GM19240 (cell line): ENCODE results near the gene ZNF396.
A peak's percentile ranks its signal among the peaks of the same experiment; 100 is the strongest.

Experiments
- DNase-seq: peaks from one replicate; pipeline ENCODE4 v3.0.0; 2011; ENCODE audit warnings: low spot score; ENCODE audit not compliant: insufficient read length

The ZNF396 gene

DNA sequence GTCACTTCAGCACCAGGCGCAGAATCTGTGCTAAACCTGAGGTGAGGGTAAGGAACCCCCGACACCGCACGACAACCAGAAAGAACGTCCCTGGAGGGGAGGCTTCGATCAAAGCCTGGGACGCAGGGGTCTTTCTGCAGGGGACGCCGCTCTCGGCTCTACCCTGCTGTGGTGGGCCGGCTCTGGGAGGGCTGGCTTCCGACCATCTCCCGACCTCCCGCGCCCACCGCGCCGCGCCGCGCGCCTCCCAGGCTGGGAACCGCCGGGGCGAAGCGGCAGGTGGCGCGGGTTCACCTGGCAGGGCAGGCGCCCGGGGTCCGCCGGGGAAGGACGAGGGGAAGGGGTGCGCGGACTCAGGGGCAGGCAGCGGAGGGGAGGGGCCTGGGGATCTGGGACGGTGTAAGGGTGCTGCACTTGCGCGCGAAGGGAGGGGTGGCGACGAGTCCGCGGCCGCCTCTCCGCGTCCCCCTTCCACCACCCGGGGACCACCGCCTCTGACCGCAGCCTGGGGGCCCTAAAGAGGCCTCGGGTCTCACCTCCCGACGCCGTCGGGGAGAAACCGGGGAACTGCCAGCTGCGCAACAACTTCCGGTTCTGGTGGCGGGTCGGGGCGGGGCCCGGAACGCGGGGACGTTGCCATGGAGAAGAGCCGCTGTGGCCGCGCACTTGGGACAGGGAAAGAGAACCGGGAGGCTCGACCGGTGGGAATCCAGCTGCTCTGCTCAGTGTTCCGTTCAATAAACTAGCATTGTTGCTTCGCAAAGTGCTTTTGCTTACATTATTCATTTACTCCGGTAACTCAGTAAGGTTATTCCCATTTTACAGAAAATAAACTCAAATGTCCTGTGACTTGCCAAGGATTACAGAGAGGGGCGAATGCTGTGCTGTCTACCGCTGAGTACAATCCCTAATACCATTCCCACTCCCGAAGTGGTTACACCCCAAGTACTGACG lies at the start of gene ZNF396:
ZNF396 (minus strand) TSS at position 596 of the 954 bp plus-strand sequence. CDS start 3,045 bp downstream, outside the sequence.
- DNase-seq: peak; percentile 22

DNA sequence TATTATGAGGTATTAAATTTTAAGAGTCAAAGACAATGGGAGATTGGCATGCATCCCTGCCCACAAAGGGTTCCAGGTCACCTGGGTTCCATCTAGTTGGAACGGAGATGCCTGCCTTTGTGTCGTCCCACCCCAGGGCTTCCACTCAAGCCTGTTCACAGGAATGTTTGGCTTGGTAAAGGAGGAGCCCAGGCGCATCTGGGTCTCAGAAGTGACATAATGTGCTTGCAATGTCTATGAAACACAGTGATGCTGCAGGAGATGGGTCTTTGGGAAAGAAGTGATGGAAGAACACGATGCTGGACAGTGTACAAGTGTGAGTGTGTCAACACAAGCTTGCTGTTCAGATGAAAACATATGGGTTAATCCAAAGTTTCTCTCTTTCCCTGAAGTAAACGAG lies 49.6 kb upstream of the ZNF396 start:
- DNase-seq: no peak

DNA sequence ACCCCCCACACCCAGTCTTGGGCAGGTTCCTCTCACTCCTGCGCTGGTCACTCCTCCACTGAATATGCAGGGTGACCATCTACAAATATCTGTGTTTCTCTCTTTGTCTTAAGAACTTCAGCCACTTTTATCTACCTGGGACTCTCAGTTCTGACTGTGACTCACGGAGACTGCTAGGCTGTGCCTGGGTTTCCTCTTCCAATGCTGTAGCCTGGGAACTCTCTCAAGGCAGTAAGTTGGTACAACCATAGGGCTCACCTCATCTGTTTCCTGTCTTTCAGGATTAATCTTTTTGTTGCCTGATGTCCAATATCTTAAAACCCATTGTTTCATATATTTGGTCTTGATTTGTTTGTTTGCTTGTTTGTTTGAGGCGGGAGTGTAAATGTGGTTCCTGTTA lies 47.2 kb upstream of the ZNF396 start:
- no peak for DNase-seq

DNA sequence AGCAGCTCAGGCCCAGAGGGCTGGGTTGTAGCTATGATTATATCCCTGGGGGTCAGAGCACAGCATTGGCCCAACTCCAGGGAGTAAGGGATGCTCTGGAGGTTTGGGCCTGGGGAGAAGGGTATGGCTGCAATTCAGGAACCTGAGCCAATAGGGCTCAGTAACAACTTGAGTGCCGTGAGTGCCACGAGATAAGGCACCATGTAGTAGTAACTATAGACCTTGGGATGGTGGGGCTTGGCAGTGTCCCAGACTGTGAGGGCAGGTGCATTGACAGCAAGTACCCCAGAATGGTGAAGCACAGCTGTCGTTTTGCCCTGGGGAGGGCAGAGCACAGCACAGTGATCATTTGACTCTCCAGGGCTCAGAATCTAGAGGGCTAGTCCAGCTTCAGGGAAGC lies 45.1 kb upstream of the ZNF396 start:
- no peak for DNase-seq

DNA sequence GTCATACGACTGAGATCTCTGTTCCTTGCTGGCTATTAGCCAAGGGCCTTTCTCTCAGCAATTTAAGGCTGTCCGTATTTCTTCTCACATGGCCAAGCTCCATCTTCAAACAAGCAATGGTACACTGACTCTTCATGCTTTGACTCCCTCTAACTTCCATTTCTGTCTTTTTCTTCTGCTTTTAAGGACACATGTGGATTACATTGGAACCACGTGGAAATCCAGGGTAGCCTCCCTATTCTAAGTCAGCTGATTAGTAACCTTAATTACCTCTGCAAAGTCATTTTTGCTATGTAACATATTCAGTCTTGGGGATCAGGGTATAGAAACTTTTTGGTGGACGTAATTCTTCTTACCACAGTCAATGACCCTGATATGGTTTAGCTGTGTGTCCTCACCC lies 41.5 kb upstream of the ZNF396 start:
- DNase-seq: no peak

DNA sequence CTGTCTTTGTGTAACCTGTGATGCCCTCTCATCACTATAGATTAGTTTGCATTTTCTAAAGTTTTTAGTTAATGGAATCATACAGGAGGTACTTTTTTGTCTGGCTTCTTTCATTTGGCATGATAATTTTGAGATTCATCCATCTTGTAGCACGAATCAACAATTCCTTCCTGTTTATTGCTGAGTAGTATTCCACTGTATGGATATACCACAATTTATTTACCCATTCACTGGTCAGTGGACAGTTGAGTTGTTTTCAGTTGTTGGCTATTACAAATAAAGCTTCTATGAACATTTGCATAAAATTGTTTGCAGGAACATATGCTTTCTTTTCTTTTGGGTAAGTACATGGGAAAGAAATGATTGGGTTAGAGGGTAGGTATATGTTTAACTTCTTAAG lies 40.1 kb upstream of the ZNF396 start:
- no peak for DNase-seq

DNA sequence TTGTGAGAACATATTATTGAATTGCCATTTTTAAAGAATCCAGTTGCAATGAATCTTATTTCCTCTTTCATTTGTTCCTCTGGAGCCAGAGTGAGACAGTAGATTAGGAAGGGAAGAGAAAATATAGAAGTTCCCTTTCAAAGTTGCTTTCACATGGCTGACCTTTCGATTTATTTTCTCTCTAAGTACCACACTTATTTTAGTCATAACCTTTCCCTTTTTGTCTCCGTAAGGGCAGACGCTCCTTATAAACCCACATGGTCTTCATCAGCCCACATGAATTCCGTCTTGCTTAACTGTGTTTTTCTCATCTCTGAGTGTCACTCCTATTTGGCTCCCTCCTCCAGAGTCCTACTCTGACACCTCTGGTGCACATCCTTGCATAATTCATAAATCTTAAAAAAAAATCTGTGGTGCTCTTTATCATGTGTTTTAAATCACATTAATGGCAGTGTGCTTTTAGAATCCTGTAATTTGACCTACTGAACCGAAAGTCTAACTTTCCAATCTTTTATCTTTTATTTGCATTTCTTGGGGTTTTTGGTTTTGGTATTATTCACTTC lies 38.5 kb upstream of the ZNF396 start:
- DNase-seq: no peak

DNA sequence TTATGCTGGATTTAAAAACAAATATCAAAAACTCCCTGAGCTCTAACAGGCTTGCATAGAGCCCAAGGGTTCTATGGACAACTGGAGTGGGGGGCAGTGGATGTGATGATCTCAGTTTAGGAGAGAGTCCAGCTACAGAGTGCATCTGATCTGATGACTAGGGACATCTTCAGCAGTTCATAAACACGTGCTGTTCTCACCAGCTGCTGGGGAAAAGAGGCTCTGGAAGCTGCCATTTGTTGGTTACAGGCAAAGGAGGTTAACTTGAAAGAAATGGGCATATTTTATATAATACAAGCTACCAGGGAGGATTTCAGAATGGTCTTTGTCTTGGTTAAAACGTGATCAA lies 36.0 kb upstream of the ZNF396 start:
- DNase-seq: no peak

DNA sequence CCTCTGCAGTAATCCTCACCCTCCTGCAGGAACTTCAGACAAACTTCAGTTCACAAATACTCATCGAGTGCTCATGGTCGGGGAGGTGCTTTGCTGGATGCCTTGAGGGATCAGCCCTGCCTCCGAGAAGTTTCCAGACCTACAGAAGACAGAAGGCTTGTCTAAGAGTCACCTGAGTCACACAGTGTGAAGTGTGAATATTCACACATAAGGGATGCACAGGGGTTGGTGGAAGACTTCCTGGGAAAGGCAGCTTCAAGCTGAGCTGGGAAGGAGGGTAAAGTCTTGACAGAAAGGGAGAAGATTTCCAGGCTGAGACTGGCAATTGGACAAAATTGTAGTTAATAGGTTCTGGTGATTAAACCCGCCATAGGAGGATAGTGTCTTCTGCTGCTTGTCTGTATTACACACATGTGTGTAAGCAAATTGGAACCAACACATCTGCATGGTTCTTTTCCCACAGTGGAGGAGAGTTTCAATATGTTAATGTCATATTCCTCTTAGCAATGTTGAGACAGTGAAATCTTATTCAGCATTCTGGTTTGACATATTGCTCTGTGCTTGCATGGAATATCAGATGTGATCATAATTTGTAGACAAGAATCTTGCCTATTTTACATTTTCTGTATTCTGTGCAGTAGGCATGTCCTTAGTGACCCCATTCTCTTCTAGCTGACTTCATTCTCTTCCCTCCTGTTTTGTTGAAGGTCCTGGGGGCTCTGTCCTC lies 34.7 kb upstream of the ZNF396 start:
- DNase-seq: no peak

DNA sequence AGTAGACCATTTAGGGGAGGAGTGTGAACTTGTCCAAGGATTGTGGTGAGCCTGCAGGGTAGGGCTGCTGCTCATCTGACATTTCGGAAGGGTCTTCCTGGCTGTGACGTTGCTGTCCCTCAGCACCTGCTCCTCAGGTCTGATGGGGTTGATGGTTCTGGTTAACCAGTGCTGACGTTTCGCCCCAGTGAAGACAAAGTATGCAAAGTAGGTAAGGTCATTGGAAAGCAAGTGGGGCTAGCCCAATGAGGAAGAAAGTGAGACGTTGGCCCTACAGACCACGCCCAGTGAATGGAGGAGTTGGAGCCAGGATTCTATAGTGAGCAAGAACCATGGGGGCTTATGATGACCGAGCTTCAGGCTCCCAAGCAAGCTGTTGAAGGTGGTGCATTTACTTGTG lies 33.4 kb upstream of the ZNF396 start:
- no peak for DNase-seq

DNA sequence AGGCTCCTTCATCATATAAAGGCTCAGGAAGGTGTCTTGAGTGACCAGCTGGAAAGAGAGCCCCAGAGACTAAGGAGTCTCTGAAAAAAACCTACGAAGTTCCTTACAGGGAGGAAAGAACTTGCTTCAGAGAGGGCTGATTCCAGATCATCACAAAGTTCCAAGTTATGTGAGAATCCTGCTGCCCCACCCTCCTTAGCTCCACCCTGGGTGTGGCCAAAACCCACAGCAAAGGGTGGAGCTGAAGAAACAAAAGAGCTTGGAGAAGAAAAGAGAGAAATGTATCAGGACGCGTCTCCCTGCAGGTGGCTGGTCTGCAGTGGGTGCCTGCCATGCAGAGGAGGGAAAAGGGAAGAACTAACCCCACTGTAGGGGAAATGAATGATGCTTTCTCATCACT lies 32.8 kb upstream of the ZNF396 start:
- no peak for DNase-seq

DNA sequence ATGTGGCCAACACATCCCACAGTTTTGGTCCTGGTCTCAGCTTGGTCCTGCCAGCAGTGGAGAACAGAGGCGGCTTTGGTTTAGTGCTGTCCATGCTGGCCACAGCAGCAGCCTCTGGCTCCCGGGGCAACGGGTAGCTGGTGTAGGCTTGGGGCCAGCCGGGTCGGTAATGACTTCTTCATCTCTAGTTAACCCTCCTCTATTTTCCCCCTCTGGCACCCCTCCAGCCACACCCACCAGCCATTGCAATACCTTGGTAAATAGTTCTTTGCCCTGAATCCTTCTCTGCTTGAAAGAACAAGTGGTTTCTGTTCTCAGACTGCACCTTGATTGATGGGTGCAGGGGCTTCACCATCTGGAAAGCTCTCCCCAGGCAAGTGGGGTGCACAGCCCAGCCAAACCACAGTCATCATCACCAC lies 31.7 kb upstream of the ZNF396 start:
- no peak for DNase-seq

DNA sequence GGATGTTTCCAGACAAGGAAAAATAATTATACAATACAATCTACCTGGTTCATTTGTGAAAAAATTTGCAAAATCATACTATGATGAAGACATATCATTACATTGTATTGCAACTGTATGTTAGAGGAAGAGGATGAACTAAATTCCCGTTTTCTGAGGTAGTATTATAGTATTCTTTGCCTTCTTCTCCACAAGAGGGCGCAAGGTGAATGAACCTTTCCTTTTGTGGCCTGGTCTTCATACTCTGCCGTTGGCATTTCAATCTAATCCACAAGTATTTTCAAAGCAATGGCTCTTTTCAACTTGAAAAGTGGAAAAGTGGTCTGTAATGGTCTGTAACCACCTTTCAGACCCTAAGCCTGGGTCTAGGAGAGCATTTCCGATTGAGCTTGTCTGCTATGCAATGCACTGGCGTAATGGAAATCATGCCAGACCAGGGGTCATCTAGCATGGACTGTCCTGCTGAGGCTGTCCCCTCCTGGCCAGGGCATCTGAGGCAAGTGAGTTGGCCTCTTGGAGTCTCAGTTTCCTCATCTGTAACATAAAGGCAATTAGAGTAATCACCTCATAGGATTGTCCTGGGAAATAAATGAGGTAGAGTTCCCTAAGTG lies 30.8 kb upstream of the ZNF396 start:
- peak; percentile 11 for DNase-seq

DNA sequence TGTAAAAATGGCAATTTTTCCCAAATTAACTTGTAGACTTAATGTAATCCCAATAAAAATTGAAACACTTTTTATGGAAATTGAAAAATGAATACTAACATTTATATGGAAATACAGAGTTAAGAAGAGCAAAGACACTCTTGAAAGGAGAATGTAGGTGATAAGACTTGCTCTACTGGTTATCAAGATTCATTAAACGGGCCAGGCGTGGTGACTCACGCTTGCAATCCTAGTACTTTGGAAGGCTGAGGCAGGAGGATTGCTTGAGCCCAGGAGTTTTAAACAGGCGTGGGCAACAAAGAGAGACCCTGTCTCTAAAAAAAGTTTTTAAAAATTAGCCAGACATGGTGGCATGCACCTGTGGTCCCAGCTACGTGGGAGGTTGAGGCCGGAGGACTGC lies 29.5 kb upstream of the ZNF396 start:
- no peak for DNase-seq

DNA sequence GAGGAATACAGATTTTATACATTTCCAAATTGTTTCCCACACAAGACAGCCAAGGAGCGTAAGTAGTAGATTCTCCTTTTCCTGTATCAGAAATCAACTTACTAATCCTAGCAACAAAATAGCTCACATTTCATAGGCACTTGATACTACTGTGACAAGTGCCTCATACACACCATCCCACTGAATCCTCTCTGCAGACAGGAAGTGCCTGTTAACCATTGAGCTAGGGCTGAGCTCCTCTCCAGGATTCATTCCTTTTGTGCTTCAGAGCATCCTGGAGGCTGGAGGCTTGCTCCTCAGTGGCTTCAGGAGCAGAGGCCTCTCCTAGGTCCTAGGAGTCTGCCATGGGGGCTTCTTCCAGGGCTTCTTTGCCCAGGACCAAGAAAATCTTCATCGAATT lies 20.8 kb upstream of the ZNF396 start:
- no peak for DNase-seq

DNA sequence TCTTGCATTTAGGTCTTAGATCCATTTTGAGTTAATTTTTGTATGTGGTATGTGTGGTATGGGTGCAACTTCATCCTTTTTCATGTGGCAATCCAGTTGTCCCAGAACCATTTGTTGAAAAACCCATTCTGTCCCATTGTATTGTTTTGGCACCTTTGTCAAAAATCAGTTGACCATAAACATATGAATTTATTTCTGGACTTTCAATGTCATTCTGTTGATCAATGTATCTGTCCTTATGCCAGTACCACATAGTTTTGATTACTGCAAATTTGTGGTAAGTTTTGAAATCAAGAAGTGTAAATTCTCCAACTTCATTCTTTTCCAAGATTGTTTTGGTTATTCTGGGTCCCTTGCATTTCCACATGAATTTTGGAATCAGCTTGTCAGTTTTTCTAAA lies 16.6 kb upstream of the ZNF396 start:
- no peak for DNase-seq

DNA sequence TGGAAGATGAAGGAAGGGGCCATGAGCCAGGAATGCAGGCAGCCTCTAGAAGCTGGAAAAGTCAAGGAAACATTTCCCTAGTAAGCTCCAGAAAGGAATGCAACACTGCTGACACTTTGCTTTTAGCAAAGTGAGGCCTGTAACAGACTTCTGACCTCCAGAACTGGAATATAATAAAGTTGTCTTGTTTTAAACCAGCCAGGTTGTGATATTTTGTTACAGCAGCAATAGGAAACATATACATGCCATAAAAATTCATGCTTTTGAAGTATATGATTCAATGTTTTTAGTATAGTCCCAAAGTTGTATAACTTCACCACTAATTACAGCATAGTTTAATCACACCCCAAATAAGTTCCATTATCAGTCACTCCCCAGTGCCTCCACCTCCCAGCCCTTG lies 15.2 kb upstream of the ZNF396 start:
- no peak for DNase-seq

DNA sequence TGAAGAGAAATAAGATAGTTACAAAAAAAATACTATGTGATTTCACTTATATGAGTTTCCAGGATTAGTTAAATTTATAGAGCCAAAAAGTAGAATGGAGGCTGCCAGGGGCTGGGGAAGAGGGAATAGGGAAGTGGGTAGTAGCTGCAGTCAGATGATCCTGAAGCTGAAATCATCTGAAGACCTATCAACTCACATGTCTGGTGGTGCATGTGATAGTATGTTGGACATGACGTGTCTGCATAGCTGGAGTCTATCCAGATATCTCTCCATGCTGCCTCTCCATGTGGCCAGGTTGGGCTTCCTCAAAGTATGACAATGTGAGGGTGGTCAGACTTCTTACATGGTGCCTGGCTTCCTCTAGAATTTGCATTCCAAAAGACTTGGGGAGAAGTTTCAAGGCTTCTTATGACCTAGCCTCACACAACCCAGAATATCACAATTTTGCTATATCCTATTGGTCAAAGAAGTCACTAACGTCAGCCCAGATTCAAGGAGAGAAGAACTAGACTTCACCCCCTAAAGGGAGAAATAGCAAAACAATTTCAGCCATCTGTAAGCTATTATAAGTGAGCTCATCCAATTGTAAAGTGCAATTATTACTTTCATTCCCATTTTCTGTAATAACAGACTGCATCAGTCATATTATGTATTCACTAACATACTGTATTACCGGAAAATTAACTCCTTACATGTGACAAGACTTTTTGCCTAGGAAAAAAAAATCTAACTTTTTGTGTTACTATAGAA lies 14.0 kb upstream of the ZNF396 start:
- DNase-seq: no peak

DNA sequence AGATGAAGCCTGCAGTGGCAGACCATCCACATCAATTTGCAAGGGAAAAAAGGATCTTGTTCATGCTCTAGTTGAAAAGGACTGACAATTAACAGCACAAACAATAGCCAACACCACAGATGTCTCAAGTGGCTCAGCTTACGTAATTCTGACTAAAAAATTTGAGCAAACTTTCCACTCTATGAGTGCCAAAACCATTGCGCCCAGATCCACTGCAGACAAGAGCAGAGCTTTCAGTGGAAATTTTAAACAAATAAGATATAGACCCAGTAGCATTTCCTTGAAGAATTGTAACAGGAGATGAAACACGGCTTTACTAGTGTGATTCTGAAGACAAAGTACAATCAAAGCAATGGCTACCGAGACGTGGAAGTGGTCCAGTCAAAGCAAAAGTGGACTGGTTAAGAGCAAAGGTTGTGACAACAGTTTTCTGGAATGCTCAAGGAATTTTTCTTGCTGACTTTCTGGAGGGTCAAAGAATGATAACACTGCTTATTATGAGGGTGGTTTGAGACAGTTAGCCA lies 12.0 kb upstream of the ZNF396 start:
- no peak for DNase-seq

DNA sequence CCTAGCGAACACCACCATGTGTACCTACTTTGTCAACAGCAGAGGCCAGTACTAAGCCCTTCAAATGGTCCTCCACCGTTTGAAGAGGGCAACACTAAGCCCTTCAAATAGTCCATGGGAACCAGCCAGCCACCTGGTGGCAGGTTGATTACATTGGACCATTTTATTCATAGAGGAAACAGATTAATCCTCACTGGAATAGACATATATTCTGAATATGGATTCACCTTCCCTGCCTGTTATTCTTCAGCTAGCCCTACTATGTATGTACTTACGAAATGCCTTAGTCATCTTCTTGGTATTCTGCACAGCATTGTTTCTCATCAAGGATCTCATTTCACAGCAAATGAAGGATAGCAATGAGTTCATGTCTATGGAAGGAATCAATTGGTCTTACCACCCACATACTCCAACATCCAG lies 10.0 kb upstream of the ZNF396 start:
- no peak for DNase-seq

DNA sequence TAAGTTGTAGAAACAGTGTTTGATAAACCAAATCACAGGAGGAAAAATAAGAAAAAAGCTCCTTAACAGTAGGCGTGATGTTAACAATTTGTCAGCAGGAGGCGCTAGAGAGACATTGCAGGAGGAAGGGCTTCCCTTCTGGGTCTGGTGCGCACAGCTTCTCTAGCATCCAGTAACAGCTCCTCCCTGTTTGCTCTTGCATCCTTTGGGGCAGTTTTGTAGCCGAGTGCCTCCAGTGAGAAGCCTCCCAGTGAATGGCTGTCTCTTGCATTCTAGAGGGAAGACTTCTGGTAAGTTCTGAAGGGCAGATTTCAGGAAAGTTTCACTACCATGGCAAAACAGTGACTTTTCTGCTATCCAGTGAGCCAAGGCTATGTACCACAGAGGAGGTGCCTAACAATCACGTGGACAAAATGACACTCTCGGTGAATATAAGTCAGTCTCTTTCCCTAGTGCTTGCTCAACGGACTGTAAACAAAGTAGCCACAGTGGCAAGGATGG lies 9.5 kb upstream of the ZNF396 start:
- peak; percentile 49 for DNase-seq
